Ishikawa (cell line): ENCODE measurements around the gene CHD9.

Experiments
- CEBPB ChIP-seq: IDR thresholded peaks from 2 replicates; pipeline ENCODE4 v1.6.1; 2012
- CREB1 ChIP-seq: IDR thresholded peaks from 2 replicates; pipeline ENCODE4 v1.6.1; 2012; ENCODE audit warnings: low read depth
- EGR1 ChIP-seq: IDR thresholded peaks from 2 replicates; pipeline ENCODE4 v1.6.1; 2012
- EP300 ChIP-seq: IDR thresholded peaks from 2 replicates; pipeline ENCODE4 v1.6.1; 2012; ENCODE audit warnings: borderline replicate concordance
- FOXM1 ChIP-seq: IDR thresholded peaks from 2 replicates; pipeline ENCODE4 v1.6.1; 2012; ENCODE audit warnings: low read depth, borderline replicate concordance
- MAX ChIP-seq: IDR thresholded peaks from 2 replicates; pipeline ENCODE4 v1.6.1; 2012
- RAD21 ChIP-seq: IDR thresholded peaks from 2 replicates; pipeline ENCODE4 v1.6.1; 2012; ENCODE audit warnings: low read depth
- REST ChIP-seq: IDR thresholded peaks from 2 replicates; pipeline ENCODE4 v1.6.1; 2012; ENCODE audit warnings: low read depth, mild to moderate bottlenecking
- TCF12 ChIP-seq: IDR thresholded peaks from 2 replicates; pipeline ENCODE4 v1.6.1; 2012; ENCODE audit warnings: low read depth
- YY1 ChIP-seq: IDR thresholded peaks from 2 replicates; pipeline ENCODE4 v1.6.1; 2012; ENCODE audit warnings: low read depth

- TF ChIP-seq YY1 (no peak), MAX (no peak), FOXM1 (no peak), RAD21 (no peak), REST (no peak), CEBPB (no peak), EP300 (no peak), CREB1 (no peak), TCF12 (no peak), EGR1 (no peak)
Measured at GRCh38 chr16:53007095-53007494, 47.7 kb upstream of the CHD9 start.
